Thyroid gland (tissue), 4 donors: ENCODE data around the gene CCR5.

Experiments
- POLR2A ChIP-seq, 2 donors: fragments of 450-650 bp; IDR thresholded peaks; one replicate each; pipeline ENCODE4 v1.6.1; 2017; ENCODE audit warnings: antibody characterized with exemption in 2 of 2, mild to moderate bottlenecking in 2 of 2, moderate library complexity in 1 of 2
- TF ChIP-seq, protein P1 (sequence below), 6 experiments: fragments of 200-600 bp in 3 of 6; fragments of 450-650 bp in 3 of 6; sonication (generic) in 3 of 6; IDR thresholded peaks; one replicate each; pipeline ENCODE4 v1.5.1; 2016 to 2019; ENCODE audit warnings: antibody characterized with exemption in 6 of 6, mild to moderate bottlenecking in 2 of 6, inconsistent platforms in 1 of 6, moderate library complexity in 1 of 6

GRCh38 chr3:46383951-46384330 is 13.2 kb downstream of the CCR5 start:
- TF ChIP-seq, protein P1, sequence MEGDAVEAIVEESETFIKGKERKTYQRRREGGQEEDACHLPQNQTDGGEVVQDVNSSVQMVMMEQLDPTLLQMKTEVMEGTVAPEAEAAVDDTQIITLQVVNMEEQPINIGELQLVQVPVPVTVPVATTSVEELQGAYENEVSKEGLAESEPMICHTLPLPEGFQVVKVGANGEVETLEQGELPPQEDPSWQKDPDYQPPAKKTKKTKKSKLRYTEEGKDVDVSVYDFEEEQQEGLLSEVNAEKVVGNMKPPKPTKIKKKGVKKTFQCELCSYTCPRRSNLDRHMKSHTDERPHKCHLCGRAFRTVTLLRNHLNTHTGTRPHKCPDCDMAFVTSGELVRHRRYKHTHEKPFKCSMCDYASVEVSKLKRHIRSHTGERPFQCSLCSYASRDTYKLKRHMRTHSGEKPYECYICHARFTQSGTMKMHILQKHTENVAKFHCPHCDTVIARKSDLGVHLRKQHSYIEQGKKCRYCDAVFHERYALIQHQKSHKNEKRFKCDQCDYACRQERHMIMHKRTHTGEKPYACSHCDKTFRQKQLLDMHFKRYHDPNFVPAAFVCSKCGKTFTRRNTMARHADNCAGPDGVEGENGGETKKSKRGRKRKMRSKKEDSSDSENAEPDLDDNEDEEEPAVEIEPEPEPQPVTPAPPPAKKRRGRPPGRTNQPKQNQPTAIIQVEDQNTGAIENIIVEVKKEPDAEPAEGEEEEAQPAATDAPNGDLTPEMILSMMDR (IDR thresholded peaks at IDR 0.05): no peak
- TF ChIP-seq POLR2A (IDR thresholded peaks at IDR 0.05): no peak
